Mucosa of rectum (tissue), 2 donors: ENCODE data around the gene KLHL22.
"Not testable (repeated sequence)": the region's sequence is repeated elsewhere in the genome, so short reads cannot be mapped to it uniquely, and the experiment has no call there.

ENCODE experiments used
- H3K27ac ChIP-seq, 2 donors: one replicate each; pipeline ENCODE4 v1.7.0; 2013; ENCODE audit warnings: inconsistent platforms in 2 of 2, low read depth in 2 of 2, low read length in 2 of 2
- H3K27me3 ChIP-seq, 2 donors: one replicate each; pipeline ENCODE4 v1.7.0; 2013; ENCODE audit warnings: low read length in 2 of 2; ENCODE audit not compliant: control insufficient read depth in 2 of 2, insufficient read depth in 2 of 2
- H3K36me3 ChIP-seq, 2 donors: one replicate each; pipeline ENCODE4 v1.7.0; 2013; ENCODE audit warnings: low read length in 2 of 2; ENCODE audit not compliant: control insufficient read depth in 2 of 2, insufficient read depth in 2 of 2
- H3K4me1 ChIP-seq, 2 donors: one replicate each; pipeline ENCODE4 v1.7.0; 2013; ENCODE audit warnings: low read length in 2 of 2, mild to moderate bottlenecking in 1 of 2; ENCODE audit not compliant: control insufficient read depth in 2 of 2, insufficient read depth in 2 of 2
- H3K4me3 ChIP-seq, 2 donors: one replicate each; pipeline ENCODE4 v1.7.0; 2013; ENCODE audit warnings: low read length in 2 of 2
- H3K9ac ChIP-seq, 2 donors: one replicate each; pipeline ENCODE4 v1.7.0; 2013; ENCODE audit warnings: low read length in 2 of 2, low read depth in 1 of 2, mild to moderate bottlenecking in 1 of 2
- H3K9me3 ChIP-seq, 2 donors: one replicate each; pipeline ENCODE4 v1.7.0; 2013; ENCODE audit warnings: low read length in 2 of 2; ENCODE audit not compliant: control insufficient read depth in 2 of 2
- donor health status: healthy.
- donor health status: Normal muscosa, but diverticular disease.

Gene KLHL22

GRCh38 chr22:20494978-20495860 is at the start of gene KLHL22:
Gene KLHL22 (minus strand): TSS chr22:20495795. CDS start chr22:20489211, 6,584 bp downstream.
- Histone ChIP-seq H3K36me3 (no peaks in the 10 kb centered on the region), H3K9ac (peak within 1 kb of the TSS; percentile 91 to 99), H3K9me3 (no peaks in the 10 kb centered on the region), H3K27ac (peak within 1 kb of the TSS; percentile 94 to 97), H3K4me3 (peak within 1 kb of the TSS; percentile 89 to 97), H3K4me1 (peaks cover 13 to 14% of the 10 kb centered on the region in 2 donors), H3K27me3 (no peaks in the 10 kb centered on the region)

- H3K4me3 ChIP-seq, H3K27me3 ChIP-seq, H3K4me1 ChIP-seq, H3K27ac ChIP-seq, H3K9me3 ChIP-seq, H3K9ac ChIP-seq: not testable (repeated sequence)
- H3K36me3 ChIP-seq, result peaks cover 5 to 19% of the 10 kb centered on the region in 2 donors
Observed at GRCh38 chr22:20545318-20545634, 49.7 kb upstream of the KLHL22 start.

GRCh38 chr22:20542736-20543135 is 47.1 kb upstream of the KLHL22 start:
- Histone ChIP-seq H3K4me1 (no peaks in the 10 kb centered on the region), H3K27ac (no peak overlapping the region), H3K36me3 (peaks cover 9 to 27% of the 10 kb centered on the region in 2 donors), H3K9me3 (no peaks in the 10 kb centered on the region), H3K27me3 (no peaks in the 10 kb centered on the region), H3K9ac (no peak overlapping the region), H3K4me3 (no peak overlapping the region)

GRCh38 chr22:20542055-20542454 is 46.5 kb upstream of the KLHL22 start:
- Histone ChIP-seq H3K9me3 (no peaks in the 10 kb centered on the region), H3K4me1 (no peaks in the 10 kb centered on the region), H3K9ac (no peak overlapping the region), H3K36me3 (peaks cover 13 to 34% of the 10 kb centered on the region in 2 donors), H3K4me3 (no peak overlapping the region), H3K27ac (no peak overlapping the region), H3K27me3 (no peaks in the 10 kb centered on the region)

GRCh38 chr22:20538875-20539274 is 43.3 kb upstream of the KLHL22 start:
- not testable (repeated sequence) for H3K27me3 ChIP-seq, H3K9ac ChIP-seq, H3K4me3 ChIP-seq, H3K4me1 ChIP-seq, H3K27ac ChIP-seq, H3K9me3 ChIP-seq
- H3K36me3 ChIP-seq, result peaks cover 10 to 33% of the 10 kb centered on the region in 2 donors

GRCh38 chr22:20537983-20538382 is 42.4 kb upstream of the KLHL22 start:
- Histone ChIP-seq H3K36me3 (peaks cover 15 to 39% of the 10 kb centered on the region in 2 donors), H3K9me3 (no peaks in the 10 kb centered on the region), H3K4me3 (no peak overlapping the region), H3K4me1 (peaks cover 0 to 1% of the 10 kb centered on the region in 2 donors), H3K9ac (no peak overlapping the region), H3K27me3 (no peaks in the 10 kb centered on the region), H3K27ac (no peak overlapping the region)

- H3K9me3 ChIP-seq, result no peaks in the 10 kb centered on the region
- peaks cover 5 to 6% of the 10 kb centered on the region in 2 donors for H3K4me1 ChIP-seq
- no peak overlapping the region for H3K27ac ChIP-seq
- no peak overlapping the region for H3K9ac ChIP-seq
- H3K36me3 ChIP-seq, result peaks cover 15 to 35% of the 10 kb centered on the region in 2 donors
- H3K4me3 ChIP-seq, result no peak overlapping the region
- H3K27me3 ChIP-seq, result no peaks in the 10 kb centered on the region
Observed at GRCh38 chr22:20537325-20537756, 41.7 kb upstream of the KLHL22 start.

- H3K9ac ChIP-seq, result no peak overlapping the region
Observed at GRCh38 chr22:20536590-20537324, 41.2 kb upstream of the KLHL22 start.

GRCh38 chr22:20533879-20534265 is 38.3 kb upstream of the KLHL22 start:
- no peak overlapping the region for H3K4me3 ChIP-seq
- H3K9me3 ChIP-seq, result no peaks in the 10 kb centered on the region
- H3K36me3 ChIP-seq, result peaks cover 15 to 29% of the 10 kb centered on the region in 2 donors
- H3K27ac ChIP-seq, result no peak overlapping the region
- peaks cover 28 to 30% of the 10 kb centered on the region in 2 donors for H3K4me1 ChIP-seq
- H3K27me3 ChIP-seq, result no peaks in the 10 kb centered on the region
- H3K9ac ChIP-seq, result no peak overlapping the region

More at GRCh38 chr22:20536590-20537324, 41.2 kb upstream of the KLHL22 start:
- H3K27ac ChIP-seq, result no peak overlapping the region
- H3K27me3 ChIP-seq, result no peaks in the 10 kb centered on the region
- H3K4me3 ChIP-seq, result no peak overlapping the region
- H3K9me3 ChIP-seq, result no peaks in the 10 kb centered on the region
- H3K4me1 ChIP-seq, result peaks cover 8 to 9% of the 10 kb centered on the region in 2 donors
- H3K36me3 ChIP-seq, result peaks cover 15 to 35% of the 10 kb centered on the region in 2 donors
